ENCODE measurements around the gene ABCA12.

ABCA12 gene

DNA sequence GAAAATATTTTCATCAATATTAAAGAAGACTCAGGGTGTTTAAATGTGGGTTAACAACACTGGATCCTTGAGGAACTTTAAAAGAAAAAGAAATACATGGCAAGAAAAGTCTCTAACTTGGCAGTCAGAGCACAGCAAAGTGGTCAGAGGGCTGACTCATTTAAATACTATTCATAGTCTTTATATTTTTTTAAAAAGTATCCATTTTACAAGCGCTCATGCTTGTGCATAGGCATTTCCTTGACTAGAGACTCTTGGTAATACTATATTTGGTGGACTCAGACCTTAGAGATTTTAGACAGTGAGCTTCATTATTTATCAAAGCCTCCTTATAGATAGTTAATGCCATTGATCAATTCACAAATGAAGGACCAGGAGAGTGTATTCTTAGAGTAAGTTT, 110.2 kb downstream of the ABCA12 start:
- TF ChIP-seq, protein P1, sequence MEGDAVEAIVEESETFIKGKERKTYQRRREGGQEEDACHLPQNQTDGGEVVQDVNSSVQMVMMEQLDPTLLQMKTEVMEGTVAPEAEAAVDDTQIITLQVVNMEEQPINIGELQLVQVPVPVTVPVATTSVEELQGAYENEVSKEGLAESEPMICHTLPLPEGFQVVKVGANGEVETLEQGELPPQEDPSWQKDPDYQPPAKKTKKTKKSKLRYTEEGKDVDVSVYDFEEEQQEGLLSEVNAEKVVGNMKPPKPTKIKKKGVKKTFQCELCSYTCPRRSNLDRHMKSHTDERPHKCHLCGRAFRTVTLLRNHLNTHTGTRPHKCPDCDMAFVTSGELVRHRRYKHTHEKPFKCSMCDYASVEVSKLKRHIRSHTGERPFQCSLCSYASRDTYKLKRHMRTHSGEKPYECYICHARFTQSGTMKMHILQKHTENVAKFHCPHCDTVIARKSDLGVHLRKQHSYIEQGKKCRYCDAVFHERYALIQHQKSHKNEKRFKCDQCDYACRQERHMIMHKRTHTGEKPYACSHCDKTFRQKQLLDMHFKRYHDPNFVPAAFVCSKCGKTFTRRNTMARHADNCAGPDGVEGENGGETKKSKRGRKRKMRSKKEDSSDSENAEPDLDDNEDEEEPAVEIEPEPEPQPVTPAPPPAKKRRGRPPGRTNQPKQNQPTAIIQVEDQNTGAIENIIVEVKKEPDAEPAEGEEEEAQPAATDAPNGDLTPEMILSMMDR (IDR thresholded peaks at IDR 0.05; ENCODE audit: low read depth, low read length) = no peak
- no peak for TF ChIP-seq EZH2phosphoT487 (IDR thresholded peaks at IDR 0.05; ENCODE audit: low read depth)
- no peaks in the 10 kb centered on the region for H4K20me1 ChIP-seq (ENCODE audit: insufficient read depth, low read length)
- no peak overlapping the region for H3K4me3 ChIP-seq (ENCODE audit: low read length)
- H3K9me3 ChIP-seq (ENCODE audit: insufficient read depth, low read length) = no peaks in the 10 kb centered on the region
- no peak overlapping the region for H3K27ac ChIP-seq (ENCODE audit: low read length)
- no peaks in the 10 kb centered on the region for H3K27me3 ChIP-seq (ENCODE audit: low read depth, low read length)
- no peak overlapping the region for H2AFZ ChIP-seq (ENCODE audit: low read depth, low read length)
- no peaks in the 10 kb centered on the region for H3K4me1 ChIP-seq (ENCODE audit: low read length)
- no peak overlapping the region for H3K4me2 ChIP-seq (ENCODE audit: low read length)
- H3K36me3 ChIP-seq (replicated peaks; ENCODE audit: low read depth, low read length) = no peaks in the 10 kb centered on the region
- no peak overlapping the region for H3K9ac ChIP-seq (ENCODE audit: low read length)
- no peaks in the 10 kb centered on the region for H3K79me2 ChIP-seq (ENCODE audit: low read length)

- Histone ChIP-seq H4K20me1 (ENCODE audit: insufficient read depth, low read length) (no peaks in the 10 kb centered on the region), H3K36me3 (replicated peaks; ENCODE audit: low read depth, low read length) (no peaks in the 10 kb centered on the region), H3K9me3 (ENCODE audit: insufficient read depth, low read length) (no peaks in the 10 kb centered on the region), H3K4me3 (ENCODE audit: low read length) (no peak overlapping the region), H3K27me3 (ENCODE audit: low read depth, low read length) (no peaks in the 10 kb centered on the region), H3K9ac (ENCODE audit: low read length) (no peak overlapping the region), H3K4me1 (ENCODE audit: low read length) (0 out of 2 replicates have a peak, but pooled peaks cover 1% of the 10 kb centered on the region), H3K27ac (ENCODE audit: low read length) (no peak overlapping the region), H3K4me2 (ENCODE audit: low read length) (no peak overlapping the region), H2AFZ (ENCODE audit: low read depth, low read length) (no peak overlapping the region), H3K79me2 (ENCODE audit: low read length) (no peaks in the 10 kb centered on the region)
- TF ChIP-seq, protein P1 (IDR thresholded peaks at IDR 0.05; ENCODE audit: low read depth, low read length) = no peak
- no peak for TF ChIP-seq EZH2phosphoT487 (IDR thresholded peaks at IDR 0.05; ENCODE audit: low read depth)
These were observed 110.6 kb downstream of the ABCA12 start for GRCh38 chr2:215027779-215028178.

GRCh38 chr2:215022910-215023309, 115.5 kb downstream of the ABCA12 start:
- TF ChIP-seq EZH2phosphoT487 (IDR thresholded peaks at IDR 0.05; ENCODE audit: low read depth) = no peak
- TF ChIP-seq, protein P1 (IDR thresholded peaks at IDR 0.05; ENCODE audit: low read depth, low read length) = no peak
- Histone ChIP-seq H3K9me3 (ENCODE audit: insufficient read depth, low read length) (no peaks in the 10 kb centered on the region), H3K4me1 (ENCODE audit: low read length) (peaks cover 37% of the 10 kb centered on the region), H3K4me3 (ENCODE audit: low read length) (no peak overlapping the region), H4K20me1 (ENCODE audit: insufficient read depth, low read length) (no peaks in the 10 kb centered on the region), H3K27ac (ENCODE audit: low read length) (no peak overlapping the region), H3K79me2 (ENCODE audit: low read length) (no peaks in the 10 kb centered on the region), H3K27me3 (ENCODE audit: low read depth, low read length) (no peaks in the 10 kb centered on the region), H3K9ac (ENCODE audit: low read length) (no peak overlapping the region), H3K36me3 (replicated peaks; ENCODE audit: low read depth, low read length) (no peaks in the 10 kb centered on the region), H3K4me2 (ENCODE audit: low read length) (no peak overlapping the region), H2AFZ (ENCODE audit: low read depth, low read length) (no peak overlapping the region)

- Histone ChIP-seq H3K4me2 (ENCODE audit: low read length) (no peak overlapping the region), H3K9me3 (ENCODE audit: insufficient read depth, low read length) (no peaks in the 10 kb centered on the region), H3K27me3 (ENCODE audit: low read depth, low read length) (no peaks in the 10 kb centered on the region), H4K20me1 (ENCODE audit: insufficient read depth, low read length) (no peaks in the 10 kb centered on the region), H2AFZ (ENCODE audit: low read depth, low read length) (no peak overlapping the region), H3K4me1 (ENCODE audit: low read length) (peaks cover 37% of the 10 kb centered on the region), H3K9ac (ENCODE audit: low read length) (no peak overlapping the region), H3K79me2 (ENCODE audit: low read length) (no peaks in the 10 kb centered on the region), H3K27ac (ENCODE audit: low read length) (no peak overlapping the region), H3K4me3 (ENCODE audit: low read length) (no peak overlapping the region), H3K36me3 (replicated peaks; ENCODE audit: low read depth, low read length) (no peaks in the 10 kb centered on the region)
- TF ChIP-seq, protein P1 (IDR thresholded peaks at IDR 0.05; ENCODE audit: low read depth, low read length) = no peak
- no peak for TF ChIP-seq EZH2phosphoT487 (IDR thresholded peaks at IDR 0.05; ENCODE audit: low read depth)
These were observed 116.0 kb downstream of the ABCA12 start for GRCh38 chr2:215022418-215022817.
